GM10248 (cell line): ENCODE data around the gene BRD3.

Experiments
- CTCF ChIA-PET: fragments of 300-600 bp; sonication (Branson Sonifier 250); formaldehyde crosslinking; extraction: SDS; loops from one replicate; lab custom pipeline; 2021; ENCODE audit warnings: antibody characterized with exemption; lab: Yijun Ruan, JAX
- POLR2A ChIA-PET: fragments of 350-650 bp; sonication (Branson Sonifier 250); formaldehyde crosslinking; extraction: SDS; loops from one replicate; lab custom pipeline; 2020; ENCODE audit warnings: antibody characterized with exemption; lab: Yijun Ruan, JAX
- DNase-seq: peaks from one replicate; pipeline ENCODE4 v3.0.0; 2012; ENCODE audit errors: extremely low spot score
- TF ChIP-seq, protein P1 (sequence below): IDR thresholded peaks from 2 replicates; pipeline ENCODE4 v1.5.1; 2012; ENCODE audit warnings: mild to moderate bottlenecking, low read depth; ENCODE audit errors: extremely low read depth, missing control alignments, control extremely low read depth

Gene BRD3

GRCh38 chr9:134039386-134040175, 28.2 kb downstream of the BRD3 start:
- CTCF ChIA-PET, result interaction anchor here (1.3 to 1.7 kb wide), 2 partner anchors 8 to 14 kb away, joined by 3 to 4 read pairs; no protein-coding TSS in a partner anchor
- TF ChIP-seq, protein P1, sequence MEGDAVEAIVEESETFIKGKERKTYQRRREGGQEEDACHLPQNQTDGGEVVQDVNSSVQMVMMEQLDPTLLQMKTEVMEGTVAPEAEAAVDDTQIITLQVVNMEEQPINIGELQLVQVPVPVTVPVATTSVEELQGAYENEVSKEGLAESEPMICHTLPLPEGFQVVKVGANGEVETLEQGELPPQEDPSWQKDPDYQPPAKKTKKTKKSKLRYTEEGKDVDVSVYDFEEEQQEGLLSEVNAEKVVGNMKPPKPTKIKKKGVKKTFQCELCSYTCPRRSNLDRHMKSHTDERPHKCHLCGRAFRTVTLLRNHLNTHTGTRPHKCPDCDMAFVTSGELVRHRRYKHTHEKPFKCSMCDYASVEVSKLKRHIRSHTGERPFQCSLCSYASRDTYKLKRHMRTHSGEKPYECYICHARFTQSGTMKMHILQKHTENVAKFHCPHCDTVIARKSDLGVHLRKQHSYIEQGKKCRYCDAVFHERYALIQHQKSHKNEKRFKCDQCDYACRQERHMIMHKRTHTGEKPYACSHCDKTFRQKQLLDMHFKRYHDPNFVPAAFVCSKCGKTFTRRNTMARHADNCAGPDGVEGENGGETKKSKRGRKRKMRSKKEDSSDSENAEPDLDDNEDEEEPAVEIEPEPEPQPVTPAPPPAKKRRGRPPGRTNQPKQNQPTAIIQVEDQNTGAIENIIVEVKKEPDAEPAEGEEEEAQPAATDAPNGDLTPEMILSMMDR, result no peak
- POLR2A ChIA-PET, result no interaction called here
- no peak for DNase-seq

GRCh38 chr9:134037641-134038040, 30.2 kb downstream of the BRD3 start:
- POLR2A ChIA-PET, result no interaction called here
- TF ChIP-seq, protein P1, result no peak
- no peak for DNase-seq
- CTCF ChIA-PET, result no interaction called here

DNA sequence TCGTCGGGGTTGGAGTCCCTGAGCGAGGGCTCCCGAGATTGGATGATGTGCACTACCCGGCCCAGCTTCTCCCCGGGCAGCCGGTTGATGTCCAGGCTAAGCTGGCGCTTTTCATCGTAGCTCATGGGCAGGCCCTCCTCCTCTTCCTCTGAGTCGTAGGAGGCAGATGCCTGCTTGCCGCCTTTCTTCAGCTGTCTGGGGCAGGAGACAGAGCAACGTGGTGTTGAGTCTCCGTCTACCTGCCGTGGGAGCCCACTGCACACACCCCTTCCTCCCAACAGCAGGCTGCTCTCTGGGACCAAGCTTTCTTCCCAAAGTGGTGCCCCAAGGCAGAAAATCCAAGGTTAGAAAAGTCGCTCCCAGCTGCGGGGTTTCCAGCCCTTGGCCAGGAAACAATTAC, 31.7 kb downstream of the BRD3 start:
- POLR2A ChIA-PET, result no interaction called here
- TF ChIP-seq, protein P1, result no peak
- no peak for DNase-seq
- CTCF ChIA-PET, result interaction anchor here (1.2 kb wide), 1 partner anchor 9 kb away, joined by 3 read pairs; no protein-coding TSS in a partner anchor

- POLR2A ChIA-PET, result no interaction called here
- CTCF ChIA-PET, result interaction anchor here (0.9 to 1.2 kb wide), 2 partner anchors 8 to 19 kb away, joined by 3 read pairs; no protein-coding TSS in a partner anchor
These were observed 32.5 kb downstream of the BRD3 start for GRCh38 chr9:134035041-134036039.

DNA sequence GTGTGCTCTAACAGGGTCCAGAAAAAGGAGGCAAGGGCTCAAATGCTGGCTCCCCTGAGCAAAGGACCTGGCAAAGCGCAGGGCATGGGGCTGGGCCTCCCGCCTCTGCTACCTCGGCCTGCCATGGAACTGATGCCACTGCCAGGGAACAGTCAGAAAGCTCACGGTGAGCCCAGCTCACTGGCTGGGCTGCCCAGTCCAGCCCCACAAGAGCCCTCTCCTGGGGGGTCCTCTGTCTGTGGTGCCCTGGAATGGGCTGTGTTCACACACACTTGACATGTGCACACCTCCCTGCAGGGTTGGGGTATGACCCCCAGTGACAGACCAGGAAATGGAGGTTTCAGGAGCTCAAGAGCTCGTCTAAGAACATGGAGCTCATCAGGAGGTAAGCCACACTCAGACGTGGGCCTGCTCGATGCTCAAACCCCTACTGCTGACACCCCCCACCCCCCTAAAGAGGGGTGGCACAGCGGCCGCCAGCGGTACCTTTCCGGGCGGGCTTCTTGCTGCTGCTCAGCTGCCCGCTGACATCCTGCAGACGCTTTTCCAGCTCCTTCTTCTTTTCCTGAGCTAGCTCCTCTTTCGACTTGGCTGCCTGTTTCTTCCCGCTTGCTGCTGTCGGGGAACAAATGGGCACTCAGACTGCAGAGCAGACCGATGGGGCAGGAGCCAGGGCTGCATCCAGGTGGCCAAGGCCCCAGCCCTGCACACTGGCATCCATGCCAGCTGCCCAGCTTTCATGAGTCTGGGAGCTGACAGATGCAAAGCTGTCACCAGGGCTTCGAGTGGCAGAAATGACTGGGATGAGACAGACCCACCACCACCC, 33.4 kb downstream of the BRD3 start:
- TF ChIP-seq, protein P1, result no peak
- ChIA-PET CTCF (interaction anchor here (0.9 to 2.6 kb wide), 3 partner anchors 9 to 20 kb away, joined by 3 to 9 read pairs (median 4); no protein-coding TSS in a partner anchor), POLR2A (no interaction called here)
- DNase-seq, result no peak

More at GRCh38 chr9:134035041-134036039, 32.5 kb downstream of the BRD3 start:
- TF ChIP-seq, protein P1, result no peak
- no peak for DNase-seq
